Effector memory CD8-positive, alpha-beta T cell (primary cell): ENCODE data around the gene ATF3.

Source experiments
- ATAC-seq: fragments of 150-1000 bp; cut with Tn5 transposase; replicated peaks from 2 replicates; pipeline ENCODE4 v1.10.0; 2021; ENCODE audit warnings: mild to moderate bottlenecking, moderate library complexity
- DNase-seq, 3 experiments: peaks; one replicate each; pipeline ENCODE4 v3.0.0; 2021
- H3K27ac Mint-ChIP-seq, 2 donors: one replicate each; pipeline ENCODE4 v1.8.0; 2022; ENCODE audit warnings: mild to moderate bottlenecking in 2 of 2, mixed read lengths in 2 of 2, moderate library complexity in 2 of 2
- H3K27me3 Mint-ChIP-seq, 2 donors: one replicate each; pipeline ENCODE4 v1.8.0; 2022; ENCODE audit warnings: mixed read lengths in 2 of 2
- H3K36me3 Mint-ChIP-seq: one replicate; pipeline ENCODE4 v1.8.0; 2022; ENCODE audit warnings: mild to moderate bottlenecking, moderate library complexity, mixed read lengths; ENCODE audit not compliant: insufficient read depth
- H3K4me1 Mint-ChIP-seq, 2 donors: one replicate each; pipeline ENCODE4 v1.8.0; 2022; ENCODE audit warnings: low read depth in 2 of 2, mixed read lengths in 2 of 2
- H3K4me3 Mint-ChIP-seq, 2 donors: one replicate each; pipeline ENCODE4 v1.8.0; 2022; ENCODE audit warnings: mild to moderate bottlenecking in 2 of 2, mixed read lengths in 2 of 2, moderate library complexity in 2 of 2
- H3K9me3 Mint-ChIP-seq, 2 donors: one replicate each; pipeline ENCODE4 v1.8.0; 2022; ENCODE audit warnings: mixed read lengths in 2 of 2

Gene ATF3

GRCh38 chr1:212593821-212594251, 14.7 kb upstream of the ATF3 start:
- Mint-ChIP-seq H3K36me3 (no peaks in the 10 kb centered on the region), H3K27ac (no peak overlapping the region), H3K4me1 (peaks cover 7 to 10% of the 10 kb centered on the region in 2 donors), H3K27me3 (peaks cover 19 to 26% of the 10 kb centered on the region in 2 donors), H3K4me3 (no peak overlapping the region), H3K9me3 (no peaks in the 10 kb centered on the region)
- DNase-seq (no peak), ATAC-seq (no peak)

- DNase-seq (no peak), ATAC-seq (no peak)
- no peaks in the 10 kb centered on the region for H3K9me3 Mint-ChIP-seq
- H3K27ac Mint-ChIP-seq, result no peak overlapping the region
- H3K27me3 Mint-ChIP-seq, result peaks cover 20 to 25% of the 10 kb centered on the region in 2 donors
- no peak overlapping the region for H3K4me3 Mint-ChIP-seq
- peaks cover 7 to 10% of the 10 kb centered on the region in 2 donors for H3K4me1 Mint-ChIP-seq
- H3K36me3 Mint-ChIP-seq, result no peaks in the 10 kb centered on the region
Observed at GRCh38 chr1:212594640-212595039, 13.9 kb upstream of the ATF3 start.

GRCh38 chr1:212595229-212595628, 13.3 kb upstream of the ATF3 start:
- Mint-ChIP-seq H3K4me3 (peak overlapping the region in 1 of 2 donors; percentile 48), H3K36me3 (no peaks in the 10 kb centered on the region), H3K9me3 (no peaks in the 10 kb centered on the region), H3K27ac (peak overlapping the region; percentile 61 to 89), H3K27me3 (peaks cover 20 to 28% of the 10 kb centered on the region in 2 donors), H3K4me1 (peaks cover 7 to 10% of the 10 kb centered on the region in 2 donors)
- no peak for DNase-seq
- ATAC-seq, result no peak

- peak; percentile 14 to 43 (median 22) for DNase-seq
- Mint-ChIP-seq H3K4me3 (peak overlapping the region; percentile 48 to 60), H3K27me3 (peaks cover 20 to 28% of the 10 kb centered on the region in 2 donors), H3K27ac (peak overlapping the region; percentile 61 to 89), H3K4me1 (peaks cover 7 to 10% of the 10 kb centered on the region in 2 donors), H3K9me3 (no peaks in the 10 kb centered on the region), H3K36me3 (no peaks in the 10 kb centered on the region)
- peak; percentile 97 for ATAC-seq
Observed at GRCh38 chr1:212595787-212596714, 12.5 kb upstream of the ATF3 start.

- no peak overlapping the region for H3K4me3 Mint-ChIP-seq
- ATAC-seq, result no peak
- no peaks in the 10 kb centered on the region for H3K36me3 Mint-ChIP-seq
- DNase-seq, result no peak
- H3K9me3 Mint-ChIP-seq, result no peaks in the 10 kb centered on the region
- peaks cover 24 to 28% of the 10 kb centered on the region in 2 donors for H3K27me3 Mint-ChIP-seq
- peak overlapping the region; percentile 61 to 89 for H3K27ac Mint-ChIP-seq
- peaks cover 7 to 10% of the 10 kb centered on the region in 2 donors for H3K4me1 Mint-ChIP-seq
Observed at GRCh38 chr1:212596798-212597197, 11.8 kb upstream of the ATF3 start.

DNA sequence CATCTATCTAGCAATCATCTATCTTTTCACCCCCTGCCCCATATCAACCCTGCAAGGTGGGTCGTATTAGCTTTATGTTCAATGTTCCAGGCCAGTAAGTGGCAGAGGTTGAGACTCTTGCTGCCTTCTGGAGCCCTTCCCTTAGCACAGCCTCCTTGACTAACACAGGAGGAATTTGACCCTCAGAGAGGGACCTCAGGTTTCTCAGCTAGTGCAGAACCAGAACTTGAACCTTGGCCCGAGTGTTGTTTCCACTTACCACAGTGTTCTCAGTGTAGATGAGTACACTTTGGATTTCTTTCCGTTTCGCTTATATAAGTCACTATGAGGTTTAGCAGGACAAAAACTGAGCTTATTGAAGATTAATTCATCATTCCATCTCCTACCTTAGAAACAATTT, 11.1 kb upstream of the ATF3 start:
- H3K4me3 Mint-ChIP-seq, result no peak overlapping the region
- H3K36me3 Mint-ChIP-seq, result no peaks in the 10 kb centered on the region
- DNase-seq (no peak), ATAC-seq (no peak)
- H3K9me3 Mint-ChIP-seq, result no peaks in the 10 kb centered on the region
- H3K27ac Mint-ChIP-seq, result peak overlapping the region in 1 of 2 donors; percentile 89
- H3K4me1 Mint-ChIP-seq, result peaks cover 7 to 10% of the 10 kb centered on the region in 2 donors
- H3K27me3 Mint-ChIP-seq, result peaks cover 23 to 35% of the 10 kb centered on the region in 2 donors

GRCh38 chr1:212600071-212600915, 8.3 kb upstream of the ATF3 start:
- Mint-ChIP-seq H3K27me3 (peaks cover 48 to 63% of the 10 kb centered on the region in 2 donors), H3K9me3 (no peaks in the 10 kb centered on the region), H3K4me1 (peaks cover 7 to 10% of the 10 kb centered on the region in 2 donors), H3K36me3 (peaks cover 3% of the 10 kb centered on the region), H3K27ac (no peak overlapping the region), H3K4me3 (no peak overlapping the region)
- ATAC-seq (no peak), DNase-seq (no peak)

DNA sequence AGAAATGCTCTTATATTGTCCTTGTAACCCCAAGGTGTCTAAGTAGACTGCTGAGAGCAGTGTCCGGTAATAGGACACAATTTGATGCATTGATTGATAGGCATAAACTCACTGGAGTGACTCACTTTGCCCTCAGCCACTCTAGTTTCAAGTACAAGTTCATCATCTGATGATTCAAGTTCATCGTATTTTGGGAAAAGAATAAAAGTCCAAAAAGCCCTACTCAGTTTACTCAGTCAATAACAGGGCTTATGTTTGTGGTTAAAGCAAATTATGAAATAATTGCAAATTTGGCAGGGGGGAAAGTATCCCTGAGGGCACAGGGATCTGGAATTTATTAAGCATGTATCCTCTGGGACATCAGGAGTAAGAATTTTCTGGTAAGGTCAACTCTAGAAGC, 7.6 kb upstream of the ATF3 start:
- Mint-ChIP-seq H3K4me1 (peaks cover 4 to 6% of the 10 kb centered on the region in 2 donors), H3K4me3 (no peak overlapping the region), H3K27ac (no peak overlapping the region), H3K27me3 (peaks cover 55 to 70% of the 10 kb centered on the region in 2 donors), H3K9me3 (no peaks in the 10 kb centered on the region), H3K36me3 (peaks cover 3% of the 10 kb centered on the region)
- no peak for DNase-seq
- no peak for ATAC-seq

GRCh38 chr1:212601524-212601923, 7.0 kb upstream of the ATF3 start:
- H3K9me3 Mint-ChIP-seq, result no peaks in the 10 kb centered on the region
- peaks cover 3% of the 10 kb centered on the region for H3K36me3 Mint-ChIP-seq
- H3K27me3 Mint-ChIP-seq, result peaks cover 61 to 76% of the 10 kb centered on the region in 2 donors
- H3K27ac Mint-ChIP-seq, result no peak overlapping the region
- DNase-seq, result no peak
- no peak for ATAC-seq
- H3K4me3 Mint-ChIP-seq, result no peak overlapping the region
- H3K4me1 Mint-ChIP-seq, result peaks cover 3 to 6% of the 10 kb centered on the region in 2 donors

- ATAC-seq, result no peak
- Mint-ChIP-seq H3K4me3 (peak overlapping the region in 1 of 2 donors; percentile 95), H3K4me1 (peaks cover 22 to 25% of the 10 kb centered on the region in 2 donors), H3K27ac (peak overlapping the region in 1 of 2 donors; percentile 20), H3K9me3 (no peaks in the 10 kb centered on the region), H3K27me3 (peaks cover 79 to 88% of the 10 kb centered on the region in 2 donors), H3K36me3 (peaks cover 26% of the 10 kb centered on the region)
- no peak for DNase-seq
Observed at GRCh38 chr1:212605441-212606394, 2.8 kb upstream of the ATF3 start.

GRCh38 chr1:212606395-212607205, 2.0 kb upstream of the ATF3 start:
- peak overlapping the region; percentile 94 to 98 for H3K27ac Mint-ChIP-seq
- peaks cover 26% of the 10 kb centered on the region for H3K36me3 Mint-ChIP-seq
- H3K4me1 Mint-ChIP-seq, result peaks cover 22 to 25% of the 10 kb centered on the region in 2 donors
- peaks cover 72 to 83% of the 10 kb centered on the region in 2 donors for H3K27me3 Mint-ChIP-seq
- no peaks in the 10 kb centered on the region for H3K9me3 Mint-ChIP-seq
- H3K4me3 Mint-ChIP-seq, result peak overlapping the region; percentile 94 to 95
- peak; percentile 23 for ATAC-seq
- peak in 2 of 3 experiments; percentile 28 to 41 for DNase-seq
